Astrocyte (in vitro differentiated cells and primary cell): ENCODE results near the gene SUPT4H1. TPM values are rescaled to one million over a fixed set of nuclear protein-coding genes. Genes with fewer than 3 reads are reported as not detected.
"Not testable (repeated sequence)": the region's sequence is repeated elsewhere in the genome, so short reads cannot be mapped to it uniquely, and the experiment has no call there.

Source experiments
- DNase-seq: peaks from one replicate; pipeline ENCODE4 v3.0.0-alpha.2; 2010; ENCODE audit warnings: low read depth
- FAIRE-seq: peaks from 2 replicates; lab custom pipeline; 2011; peaks lifted over from hg19 to GRCh38; lab: Jason Lieb, UNC
- H2AFZ ChIP-seq: 2 replicates; pipeline ENCODE4 v1.6.0; 2012; ENCODE audit warnings: low read depth, low read length, inconsistent platforms
- H3K27ac ChIP-seq: 2 replicates; pipeline ENCODE4 v1.5.1; 2011; ENCODE audit warnings: low read depth, low read length, inconsistent platforms
- H3K27me3 ChIP-seq: 2 replicates; pipeline ENCODE4 v1.6.0; 2011; ENCODE audit warnings: low read length, inconsistent platforms; ENCODE audit not compliant: insufficient read depth
- H3K36me3 ChIP-seq: 2 replicates; pipeline ENCODE4 v1.5.1; 2011; ENCODE audit warnings: low read length, inconsistent platforms; ENCODE audit not compliant: insufficient read depth
- H3K4me1 ChIP-seq: 2 replicates; pipeline ENCODE4 v1.5.1; 2011; ENCODE audit warnings: low read length, inconsistent platforms; ENCODE audit not compliant: insufficient read depth
- H3K4me2 ChIP-seq: 2 replicates; pipeline ENCODE4 v1.6.0; 2012; ENCODE audit warnings: low read length, inconsistent platforms
- H3K4me3 ChIP-seq: 2 replicates; pipeline ENCODE4 v1.5.1; 2011; ENCODE audit warnings: low read depth, mild to moderate bottlenecking, low read length, inconsistent platforms; ENCODE audit not compliant: insufficient read depth
- H3K79me2 ChIP-seq: 2 replicates; pipeline ENCODE4 v1.6.0; 2012; ENCODE audit warnings: mild to moderate bottlenecking, low read length, inconsistent platforms; ENCODE audit not compliant: insufficient read depth
- H3K9ac ChIP-seq: 2 replicates; pipeline ENCODE4 v1.6.0; 2012; ENCODE audit warnings: mild to moderate bottlenecking, low read length, inconsistent platforms
- H3K9me3 ChIP-seq: 2 replicates; pipeline ENCODE4 v1.5.1; 2012; ENCODE audit warnings: low read depth, mild to moderate bottlenecking, low read length, inconsistent platforms; ENCODE audit not compliant: insufficient read depth
- H4K20me1 ChIP-seq: 2 replicates; pipeline ENCODE4 v1.6.0; 2012; ENCODE audit warnings: low read length, inconsistent platforms; ENCODE audit not compliant: insufficient read depth
- H3K27ac Mint-ChIP-seq: one replicate; pipeline ENCODE4 v1.8.0; 2021; ENCODE audit warnings: mild to moderate bottlenecking, mixed read lengths; ENCODE audit not compliant: unreplicated experiment
- H3K27me3 Mint-ChIP-seq: one replicate; pipeline ENCODE4 v1.8.0; 2021; ENCODE audit warnings: low read depth, mixed read lengths; ENCODE audit not compliant: unreplicated experiment
- H3K36me3 Mint-ChIP-seq: one replicate; pipeline ENCODE4 v1.8.0; 2021; ENCODE audit warnings: low read depth, mixed read lengths; ENCODE audit not compliant: unreplicated experiment
- H3K4me1 Mint-ChIP-seq: one replicate; pipeline ENCODE4 v1.8.0; 2021; ENCODE audit warnings: low read depth, mixed read lengths; ENCODE audit not compliant: unreplicated experiment
- H3K4me3 Mint-ChIP-seq: one replicate; pipeline ENCODE4 v1.8.0; 2021; ENCODE audit warnings: mild to moderate bottlenecking, moderate library complexity, mixed read lengths; ENCODE audit not compliant: unreplicated experiment
- H3K9me3 Mint-ChIP-seq: one replicate; pipeline ENCODE4 v1.8.0; 2021; ENCODE audit warnings: mild to moderate bottlenecking, mixed read lengths; ENCODE audit not compliant: unreplicated experiment
- EZH2 ChIP-seq: IDR thresholded peaks from 2 replicates; pipeline ENCODE4 v1.6.1; 2012; ENCODE audit warnings: mild to moderate bottlenecking, low read length, inconsistent platforms; ENCODE audit not compliant: insufficient read depth
- total RNA-seq: library from RNA; stranded (reverse); gene quantifications from 2 replicates; pipeline ENCODE4 v1.2.1, GENCODE V29; 2021
- TF ChIP-seq, protein P1 (sequence below): IDR thresholded peaks from 2 replicates; pipeline ENCODE4 v1.5.1; 2011; ENCODE audit warnings: low read depth, mild to moderate bottlenecking, inconsistent platforms, low read length, moderate library complexity; ENCODE audit not compliant: insufficient read depth

Gene SUPT4H1
- total RNA-seq, 1 donor from 2014 or later: 108 TPM

DNA sequence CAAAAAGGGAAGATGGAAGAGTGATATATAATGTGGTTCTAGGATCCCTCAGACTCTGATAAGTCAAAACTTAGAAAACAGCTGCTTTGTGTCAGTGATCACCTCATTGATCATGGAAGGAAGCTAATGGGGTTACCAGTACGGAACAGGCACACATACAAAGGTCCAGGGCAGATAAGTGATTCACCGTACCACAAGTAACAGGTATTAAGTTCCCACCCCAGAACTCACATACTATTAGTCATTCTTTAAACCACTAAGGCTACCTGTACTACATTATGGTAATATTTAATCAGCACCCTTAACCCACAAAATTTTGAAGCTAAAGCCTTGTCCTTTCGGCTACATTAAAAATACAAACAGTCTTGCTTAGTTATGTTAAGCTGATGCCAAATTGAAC lies 48.0 kb upstream of the SUPT4H1 start:
- no peaks in the 10 kb centered on the region for H3K36me3 ChIP-seq
- H3K4me3 ChIP-seq: no peak overlapping the region
- no peaks in the 10 kb centered on the region for H3K9me3 ChIP-seq
- H3K36me3 Mint-ChIP-seq: no peaks in the 10 kb centered on the region
- H3K9me3 Mint-ChIP-seq: no peaks in the 10 kb centered on the region
- TF ChIP-seq, protein P1, sequence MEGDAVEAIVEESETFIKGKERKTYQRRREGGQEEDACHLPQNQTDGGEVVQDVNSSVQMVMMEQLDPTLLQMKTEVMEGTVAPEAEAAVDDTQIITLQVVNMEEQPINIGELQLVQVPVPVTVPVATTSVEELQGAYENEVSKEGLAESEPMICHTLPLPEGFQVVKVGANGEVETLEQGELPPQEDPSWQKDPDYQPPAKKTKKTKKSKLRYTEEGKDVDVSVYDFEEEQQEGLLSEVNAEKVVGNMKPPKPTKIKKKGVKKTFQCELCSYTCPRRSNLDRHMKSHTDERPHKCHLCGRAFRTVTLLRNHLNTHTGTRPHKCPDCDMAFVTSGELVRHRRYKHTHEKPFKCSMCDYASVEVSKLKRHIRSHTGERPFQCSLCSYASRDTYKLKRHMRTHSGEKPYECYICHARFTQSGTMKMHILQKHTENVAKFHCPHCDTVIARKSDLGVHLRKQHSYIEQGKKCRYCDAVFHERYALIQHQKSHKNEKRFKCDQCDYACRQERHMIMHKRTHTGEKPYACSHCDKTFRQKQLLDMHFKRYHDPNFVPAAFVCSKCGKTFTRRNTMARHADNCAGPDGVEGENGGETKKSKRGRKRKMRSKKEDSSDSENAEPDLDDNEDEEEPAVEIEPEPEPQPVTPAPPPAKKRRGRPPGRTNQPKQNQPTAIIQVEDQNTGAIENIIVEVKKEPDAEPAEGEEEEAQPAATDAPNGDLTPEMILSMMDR: no peak
- TF ChIP-seq EZH2: no peak
- H3K27ac ChIP-seq: no peak overlapping the region
- peaks cover 15% of the 10 kb centered on the region for H3K27me3 Mint-ChIP-seq
- no peaks in the 10 kb centered on the region for H3K79me2 ChIP-seq
- peaks cover 10% of the 10 kb centered on the region for H3K4me1 ChIP-seq
- no peaks in the 10 kb centered on the region for H4K20me1 ChIP-seq
- no peak overlapping the region for H3K27ac Mint-ChIP-seq
- no peak overlapping the region for H2AFZ ChIP-seq
- DNase-seq (no peak), FAIRE-seq (no peak)
- peaks cover 26% of the 10 kb centered on the region for H3K27me3 ChIP-seq
- peaks cover 19% of the 10 kb centered on the region for H3K4me1 Mint-ChIP-seq
- H3K4me2 ChIP-seq: no peak overlapping the region
- H3K9ac ChIP-seq: no peak overlapping the region
- H3K4me3 Mint-ChIP-seq: no peak overlapping the region

- H2AFZ ChIP-seq: no peak overlapping the region
Observed at GRCh38 chr17:58398574-58399266, 46.7 kb upstream of the SUPT4H1 start.

DNA sequence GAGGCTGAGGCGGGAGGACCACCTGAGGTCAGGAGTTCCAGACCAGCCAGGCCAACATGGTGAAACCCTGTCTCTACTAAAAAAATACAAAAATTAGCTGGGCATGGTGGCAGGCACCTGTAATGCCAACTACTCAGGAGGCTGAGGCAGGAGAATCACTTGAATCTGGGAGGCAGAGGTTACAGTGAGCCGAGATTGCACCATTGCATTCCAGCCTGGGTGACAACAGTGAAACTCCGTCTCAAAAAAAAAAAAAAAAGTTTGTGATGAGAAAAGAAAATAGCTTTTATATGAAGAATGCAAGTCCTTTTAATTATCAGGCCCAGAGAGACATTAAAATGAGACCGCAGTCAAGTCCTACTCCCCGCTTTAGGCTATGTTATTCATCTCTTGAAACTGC lies 45.4 kb upstream of the SUPT4H1 start:
- DNase-seq, H2AFZ ChIP-seq, H3K9ac ChIP-seq, H3K79me2 ChIP-seq, H4K20me1 ChIP-seq, H3K4me1 ChIP-seq, H3K36me3 Mint-ChIP-seq, H3K36me3 ChIP-seq, H3K9me3 Mint-ChIP-seq, H3K4me3 Mint-ChIP-seq, H3K27ac Mint-ChIP-seq, H3K4me3 ChIP-seq, FAIRE-seq, H3K9me3 ChIP-seq, H3K4me2 ChIP-seq, H3K27ac ChIP-seq: not testable (repeated sequence)
- peaks cover 16% of the 10 kb centered on the region for H3K27me3 Mint-ChIP-seq
- peaks cover 33% of the 10 kb centered on the region for H3K27me3 ChIP-seq
- peaks cover 10% of the 10 kb centered on the region for H3K4me1 Mint-ChIP-seq

More at GRCh38 chr17:58398574-58399266, 46.7 kb upstream of the SUPT4H1 start:
- peaks cover 21% of the 10 kb centered on the region for H3K4me1 Mint-ChIP-seq
- no peaks in the 10 kb centered on the region for H3K36me3 Mint-ChIP-seq
- Histone ChIP-seq H3K9ac (no peak overlapping the region), H3K9me3 (no peaks in the 10 kb centered on the region), H3K4me2 (no peak overlapping the region), H3K27ac (no peak overlapping the region), H3K79me2 (no peaks in the 10 kb centered on the region), H3K27me3 (peaks cover 33% of the 10 kb centered on the region), H3K4me3 (no peak overlapping the region), H3K4me1 (peaks cover 10% of the 10 kb centered on the region), H3K36me3 (no peaks in the 10 kb centered on the region), H4K20me1 (no peaks in the 10 kb centered on the region)
- FAIRE-seq: no peak
- H3K4me3 Mint-ChIP-seq: no peak overlapping the region
- no peak for DNase-seq
- no peaks in the 10 kb centered on the region for H3K9me3 Mint-ChIP-seq
- H3K27me3 Mint-ChIP-seq: peaks cover 16% of the 10 kb centered on the region
- no peak overlapping the region for H3K27ac Mint-ChIP-seq
- TF ChIP-seq, protein P1: no peak
- no peak for TF ChIP-seq EZH2
